GM21825 (cell line): ENCODE data around the gene THOC2.
"Not testable (repeated sequence)": the region's sequence is repeated elsewhere in the genome, so short reads cannot be mapped to it uniquely, and the experiment has no call there.

Experiments
- ATAC-seq: cut with Tn5 transposase; IDR thresholded peaks from one replicate; pipeline ENCODE4 v1.9.1; 2021; ENCODE audit warnings: mild to moderate bottlenecking, moderate library complexity; ENCODE audit not compliant: unreplicated experiment

Gene THOC2

GRCh38 chrX:123590842-123591486 is 141.9 kb downstream of the THOC2 start:
- ATAC-seq, result peak; percentile 65

GRCh38 chrX:123588723-123589122 is 144.1 kb downstream of the THOC2 start:
- ATAC-seq, result no peak

GRCh38 chrX:123581586-123581985 is 151.3 kb downstream of the THOC2 start:
- ATAC-seq, result no peak

- ATAC-seq, result no peak
These were observed 152.1 kb downstream of the THOC2 start for GRCh38 chrX:123580792-123581191.

- not testable (repeated sequence) for ATAC-seq
These were observed 158.8 kb downstream of the THOC2 start for GRCh38 chrX:123574027-123574426.

GRCh38 chrX:123570011-123570590 is 162.8 kb downstream of the THOC2 start:
- ATAC-seq, result no peak

- ATAC-seq, result no peak
These were observed 169.7 kb downstream of the THOC2 start for GRCh38 chrX:123563167-123563566.

- no peak for ATAC-seq
These were observed 170.3 kb downstream of the THOC2 start for GRCh38 chrX:123562342-123563146.

- ATAC-seq, result no peak
These were observed 171.2 kb downstream of the THOC2 start for GRCh38 chrX:123561439-123562215.

- ATAC-seq, result no peak
These were observed 182.0 kb downstream of the THOC2 start for GRCh38 chrX:123550829-123551228.
